SKM-1 treated with dmso at 0.1 percent for 144 hours (cell line): ENCODE results near the gene B3GNT2.
A peak's percentile ranks its signal among the peaks of the same experiment; 100 is the strongest.

Experiments used
- DNase-seq: peaks from one replicate; lab custom pipeline; 2025; ENCODE audit not compliant: unreplicated experiment; lab: John Stamatoyannopoulos, UW

The B3GNT2 gene

DNA sequence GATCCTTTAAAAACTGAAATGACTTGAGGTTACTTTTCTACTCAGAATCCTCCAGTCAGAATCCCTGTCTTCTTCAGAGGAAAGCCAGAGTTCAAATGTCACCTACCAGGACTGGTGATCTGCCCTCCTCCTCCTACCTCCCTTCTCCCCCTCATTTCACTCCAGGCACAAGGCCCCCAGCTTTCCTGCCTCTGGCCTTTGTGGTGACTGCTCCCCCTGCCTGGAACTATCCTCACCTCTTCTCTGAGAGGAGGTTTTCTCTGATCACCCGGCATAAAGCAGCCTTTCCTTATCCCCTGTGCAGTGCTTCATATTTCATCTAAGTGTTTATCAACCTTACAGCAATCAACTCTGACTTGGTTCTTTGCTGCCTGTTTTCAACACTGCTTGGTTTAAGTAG is 6.8 kb downstream of the B3GNT2 start:
- no peak for DNase-seq

DNA sequence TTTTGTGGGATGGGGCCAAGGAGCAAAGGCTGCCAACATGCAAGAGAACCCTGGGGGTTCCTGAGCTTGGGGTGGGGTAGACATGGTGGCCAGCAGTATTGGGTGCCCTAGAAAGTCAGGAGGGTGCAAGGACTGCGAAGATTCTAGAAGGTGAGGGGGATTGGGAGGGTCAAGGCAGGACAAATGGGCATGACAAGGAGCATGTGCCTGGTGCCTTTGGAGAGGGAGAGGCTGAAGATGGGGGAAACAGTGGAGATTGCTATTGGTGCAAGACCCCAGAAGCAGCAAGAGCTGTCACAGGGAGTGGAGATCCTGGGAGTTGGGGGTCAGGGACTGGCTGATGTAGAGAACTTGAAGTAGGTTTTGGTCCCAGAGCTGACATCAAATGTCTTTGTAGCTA is 7.5 kb downstream of the B3GNT2 start:
- DNase-seq: no peak

DNA sequence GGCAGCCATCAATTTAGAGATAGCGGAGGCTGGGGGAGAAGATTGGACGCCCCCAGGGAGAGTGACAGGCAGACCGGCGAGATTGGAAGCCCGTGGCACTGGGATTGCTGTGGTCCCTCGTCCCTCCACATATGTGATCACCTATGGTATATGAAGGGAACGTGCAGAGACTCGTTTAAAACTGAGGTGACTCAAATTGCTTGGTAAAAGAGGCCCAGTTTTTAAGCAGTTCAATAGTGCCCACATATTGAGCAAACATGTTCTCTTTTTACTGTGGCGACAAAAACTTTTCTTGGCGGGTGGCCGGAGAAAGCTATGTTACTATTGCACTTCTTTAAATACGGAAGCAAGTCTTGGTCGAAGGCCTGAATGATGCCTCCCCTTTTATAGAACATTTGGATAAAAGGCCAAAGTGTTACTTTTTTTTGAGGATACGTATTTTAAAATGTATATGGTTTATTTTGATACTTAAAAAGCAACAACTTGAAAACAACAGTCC is 9.1 kb downstream of the B3GNT2 start:
- no peak for DNase-seq

DNA sequence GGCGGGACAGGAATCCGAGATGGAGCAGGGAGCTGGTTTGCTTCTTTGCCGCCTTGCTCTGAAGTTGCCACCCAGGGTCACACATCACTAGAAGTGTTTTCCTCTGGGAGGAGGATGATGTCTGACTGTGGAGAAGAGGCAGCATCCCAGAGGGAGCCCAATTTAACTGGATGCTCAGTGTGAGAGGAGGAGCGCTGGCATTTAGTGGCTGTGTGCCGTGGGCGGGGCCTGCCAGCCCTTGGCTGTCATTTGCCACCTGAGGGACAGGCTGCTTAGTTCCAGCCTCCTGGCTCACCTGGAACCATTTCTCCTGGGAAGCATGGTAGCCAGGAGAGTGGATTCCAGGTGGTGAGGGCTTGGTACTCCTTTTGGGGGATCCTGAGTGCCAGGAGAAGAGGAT is 9.6 kb downstream of the B3GNT2 start:
- DNase-seq: no peak

DNA sequence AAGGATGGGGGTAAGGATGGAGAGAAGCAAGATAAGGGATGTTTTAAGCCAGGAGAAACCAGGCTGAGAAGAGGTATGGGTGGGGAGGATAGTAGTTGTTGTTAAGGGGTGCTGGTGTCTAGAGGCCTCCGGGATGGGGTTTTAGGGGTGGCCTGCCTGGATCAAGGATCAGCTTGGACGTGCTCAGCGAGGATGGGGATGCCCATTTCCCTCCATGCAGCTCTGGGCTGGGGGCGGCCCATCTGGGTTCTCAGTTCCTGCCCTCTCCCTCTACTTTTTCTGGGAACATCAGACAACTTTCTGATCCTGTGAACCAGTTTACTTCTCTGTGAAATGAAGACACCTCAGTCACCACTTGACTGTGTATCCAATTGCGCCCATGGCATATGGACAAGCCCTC is 10.1 kb downstream of the B3GNT2 start:
- no peak for DNase-seq

DNA sequence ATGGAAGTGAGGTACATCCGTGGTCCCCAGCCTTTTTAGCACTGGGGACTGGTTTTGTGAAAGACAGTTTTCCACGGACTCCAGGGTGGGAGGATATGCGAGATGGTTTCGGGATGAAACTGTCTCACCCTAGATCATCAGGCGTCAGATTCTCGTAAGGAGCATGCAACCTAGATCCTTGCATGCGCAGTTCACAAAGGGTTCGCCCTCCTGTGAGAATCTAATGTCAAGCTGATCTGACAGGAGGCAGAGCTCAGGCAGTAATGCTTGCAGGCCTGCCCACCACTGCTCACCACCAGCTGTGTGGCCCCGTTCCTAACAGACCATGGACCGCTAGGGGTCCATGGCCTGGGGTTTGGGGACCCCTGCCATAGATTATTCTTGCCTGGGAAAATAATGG is 11.6 kb downstream of the B3GNT2 start:
- no peak for DNase-seq

DNA sequence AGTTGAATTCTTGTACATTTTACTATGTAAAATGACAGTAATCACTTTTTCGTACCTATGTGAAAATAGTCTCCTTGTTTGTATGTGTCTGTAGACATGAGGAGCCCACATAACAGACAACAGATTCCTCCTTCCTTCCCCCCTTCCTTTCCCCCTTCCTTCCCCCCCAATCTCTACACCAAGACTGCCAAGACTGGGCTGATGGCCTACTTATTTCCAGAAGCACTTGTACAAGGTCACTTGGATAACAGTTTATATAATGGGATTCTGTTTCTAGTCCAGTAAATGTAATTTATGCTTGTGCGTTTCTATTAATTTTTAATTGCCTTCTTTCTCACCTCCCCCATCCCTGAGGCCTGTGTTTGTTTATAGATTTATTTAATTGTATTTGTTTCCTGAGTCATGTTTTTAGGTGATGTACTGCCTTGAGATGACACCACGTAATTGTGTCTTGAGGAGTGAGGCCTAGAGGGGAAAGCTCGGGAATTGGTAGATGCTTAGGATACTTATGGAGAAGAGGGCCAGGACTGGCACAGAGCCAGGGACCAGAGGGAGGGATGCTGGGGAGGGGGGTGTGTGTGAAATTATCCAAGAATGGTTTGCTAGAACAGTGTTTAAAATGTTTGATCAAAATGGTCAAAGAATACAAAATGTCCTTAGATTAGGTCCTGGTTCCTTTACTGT is 12.3 kb downstream of the B3GNT2 start:
- DNase-seq: no peak

DNA sequence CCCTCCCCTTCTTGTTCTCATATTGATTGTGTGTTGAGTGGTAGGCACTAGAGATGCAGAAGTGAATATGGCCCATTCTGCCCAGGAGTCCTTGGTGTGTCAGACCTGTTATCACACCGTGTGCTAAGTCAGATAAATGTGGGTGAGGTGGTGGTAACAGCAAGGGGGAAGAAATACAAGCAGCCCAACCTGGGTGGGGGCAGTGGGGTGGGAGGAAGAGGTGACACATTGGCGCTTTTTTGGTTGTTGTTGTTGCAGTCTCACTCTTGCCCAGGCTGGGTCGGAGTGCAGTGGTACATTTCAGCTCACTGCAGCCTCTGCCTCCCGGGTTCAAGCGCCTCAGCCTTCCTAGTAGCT is 12.8 kb downstream of the B3GNT2 start:
- no peak for DNase-seq

DNA sequence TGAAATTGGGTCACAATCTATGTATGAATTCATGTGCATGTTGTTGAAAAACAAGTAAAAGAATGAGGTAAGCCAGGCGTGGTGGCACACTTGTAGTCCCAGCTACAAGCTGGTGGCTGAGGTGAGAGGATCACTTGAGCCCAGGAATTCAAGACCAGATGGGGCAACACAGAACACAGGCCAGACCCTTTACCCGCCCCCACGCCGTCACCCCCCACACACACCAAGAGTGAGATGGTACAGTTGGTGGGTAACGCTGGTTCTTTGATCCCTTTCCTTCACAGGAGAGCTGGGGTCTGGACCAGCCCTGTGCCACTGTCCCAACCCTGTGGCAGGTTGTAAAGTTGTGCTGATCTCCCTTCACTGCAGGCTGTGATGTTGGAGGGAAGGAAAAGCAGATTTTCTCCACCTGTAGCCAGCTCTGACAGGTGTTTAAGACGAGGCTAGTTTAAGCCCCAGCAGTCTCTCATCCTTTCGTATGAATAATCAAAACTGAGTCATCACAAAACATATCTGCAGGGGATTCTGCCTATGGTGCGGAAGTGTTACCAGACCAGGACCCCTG is 13.6 kb downstream of the B3GNT2 start:
- no peak for DNase-seq

DNA sequence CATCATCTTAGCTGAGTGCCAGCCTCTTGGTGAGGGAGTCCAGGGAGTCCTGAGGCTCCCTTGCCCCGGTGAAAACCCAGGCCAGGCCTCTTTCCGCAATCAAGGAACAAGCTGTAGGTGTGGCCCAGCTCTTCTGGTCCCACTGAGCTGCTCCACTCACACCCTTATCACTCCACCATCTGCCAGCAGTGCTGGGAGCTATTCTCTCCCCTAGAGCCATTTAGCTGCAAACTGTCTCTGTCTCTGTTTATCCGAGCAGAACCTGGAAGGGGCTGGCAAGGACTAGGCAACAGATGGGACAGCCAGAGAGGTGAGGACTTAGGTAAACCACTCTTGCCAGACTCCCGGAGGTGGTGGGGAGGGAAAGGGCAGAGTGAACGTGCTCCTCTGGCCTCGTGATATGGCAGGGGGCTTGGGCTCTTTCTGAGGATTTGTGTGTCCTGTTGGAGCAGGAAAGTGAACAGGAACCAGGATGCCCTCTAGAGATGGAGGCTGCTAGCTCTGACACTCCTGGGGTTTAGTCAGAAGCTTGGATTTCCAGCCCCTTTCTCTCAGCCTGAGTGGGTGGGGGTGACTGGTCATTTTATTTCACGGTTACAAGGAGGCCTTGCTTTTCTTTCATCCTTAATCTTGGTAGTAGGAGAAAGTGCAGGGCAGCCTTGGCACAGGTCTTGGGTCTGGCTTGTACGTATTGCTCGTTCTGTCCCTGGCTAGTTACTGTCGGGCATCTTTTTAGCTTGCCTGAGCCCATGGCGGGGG is 19.6 kb downstream of the B3GNT2 start:
- DNase-seq: no peak

DNA sequence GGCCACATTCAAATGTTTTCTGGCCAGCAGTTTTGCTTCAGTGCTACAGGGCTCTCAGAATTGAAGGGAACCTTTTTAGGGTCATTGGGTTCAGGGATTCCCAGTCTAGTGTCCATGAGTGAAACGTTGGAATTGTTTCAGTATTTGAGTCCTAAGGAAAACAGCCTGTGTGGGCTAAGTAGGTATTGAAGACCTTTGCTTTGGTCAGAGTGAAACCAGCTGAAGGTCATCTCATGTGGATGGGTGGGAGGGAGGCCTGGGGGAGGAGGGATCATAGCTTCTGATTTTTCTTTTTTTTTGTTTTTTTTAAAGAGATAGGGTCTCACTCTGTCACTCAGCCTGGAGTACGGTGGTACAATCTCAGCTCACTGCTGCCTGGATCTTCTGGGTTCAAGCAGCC is 20.2 kb downstream of the B3GNT2 start:
- DNase-seq: no peak

DNA sequence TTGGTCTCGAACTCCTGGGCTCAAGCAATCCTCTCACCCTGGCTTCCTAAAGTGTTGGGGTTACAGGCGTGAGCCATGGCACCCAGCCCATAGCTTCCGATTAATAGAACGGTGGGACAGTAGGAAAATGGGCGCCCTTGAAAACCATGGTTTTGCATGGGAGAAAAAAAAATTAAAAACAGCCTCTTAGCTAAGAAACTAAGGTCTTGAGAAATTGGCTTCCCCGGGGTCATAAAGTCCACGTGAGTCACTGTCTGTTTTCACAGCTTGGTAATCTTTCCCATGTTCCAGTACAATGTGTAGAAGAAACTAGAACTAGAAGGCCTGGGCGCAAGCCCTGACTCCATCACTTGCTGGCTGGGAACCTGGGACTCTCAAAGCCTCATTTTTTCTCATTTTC is 20.7 kb downstream of the B3GNT2 start:
- peak; percentile 33 for DNase-seq

DNA sequence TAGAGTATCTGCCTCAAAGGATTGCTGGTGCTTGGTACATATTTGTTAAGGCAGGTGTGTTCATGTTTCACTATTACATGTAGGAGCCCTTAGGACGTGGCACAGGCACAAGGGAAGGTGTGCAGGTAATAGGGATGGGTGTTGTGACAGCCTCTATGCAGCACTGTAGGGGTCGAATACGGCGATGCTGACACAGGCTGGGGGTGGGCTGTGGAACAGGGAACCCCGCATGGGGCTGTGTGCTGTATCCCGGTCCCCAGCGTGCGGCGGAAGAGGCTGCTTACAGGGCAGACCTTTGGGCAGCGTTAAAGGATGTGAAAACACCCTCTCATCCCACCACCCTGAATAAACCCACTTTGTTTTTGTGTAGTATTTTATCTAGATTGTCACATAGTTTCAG is 21.5 kb downstream of the B3GNT2 start:
- no peak for DNase-seq

DNA sequence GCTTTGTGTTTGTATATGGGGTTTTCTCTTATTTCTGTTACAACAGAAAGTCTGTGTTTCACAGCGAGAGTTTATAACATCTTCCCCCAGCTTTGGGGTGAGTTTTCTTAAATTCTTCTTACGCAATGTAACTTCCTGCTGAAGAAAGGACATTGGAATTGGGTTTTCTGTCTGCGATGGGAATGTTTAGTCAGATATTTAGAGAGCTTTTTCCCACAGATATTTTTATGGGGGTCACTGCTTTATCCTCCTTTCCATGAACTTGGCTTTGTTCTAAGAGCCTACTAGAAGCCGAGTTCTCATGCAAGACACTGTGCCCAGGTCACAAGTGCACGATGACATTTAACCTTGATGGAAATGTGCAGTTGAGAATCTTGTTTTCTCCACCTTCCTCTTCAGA is 22.1 kb downstream of the B3GNT2 start:
- DNase-seq: no peak

DNA sequence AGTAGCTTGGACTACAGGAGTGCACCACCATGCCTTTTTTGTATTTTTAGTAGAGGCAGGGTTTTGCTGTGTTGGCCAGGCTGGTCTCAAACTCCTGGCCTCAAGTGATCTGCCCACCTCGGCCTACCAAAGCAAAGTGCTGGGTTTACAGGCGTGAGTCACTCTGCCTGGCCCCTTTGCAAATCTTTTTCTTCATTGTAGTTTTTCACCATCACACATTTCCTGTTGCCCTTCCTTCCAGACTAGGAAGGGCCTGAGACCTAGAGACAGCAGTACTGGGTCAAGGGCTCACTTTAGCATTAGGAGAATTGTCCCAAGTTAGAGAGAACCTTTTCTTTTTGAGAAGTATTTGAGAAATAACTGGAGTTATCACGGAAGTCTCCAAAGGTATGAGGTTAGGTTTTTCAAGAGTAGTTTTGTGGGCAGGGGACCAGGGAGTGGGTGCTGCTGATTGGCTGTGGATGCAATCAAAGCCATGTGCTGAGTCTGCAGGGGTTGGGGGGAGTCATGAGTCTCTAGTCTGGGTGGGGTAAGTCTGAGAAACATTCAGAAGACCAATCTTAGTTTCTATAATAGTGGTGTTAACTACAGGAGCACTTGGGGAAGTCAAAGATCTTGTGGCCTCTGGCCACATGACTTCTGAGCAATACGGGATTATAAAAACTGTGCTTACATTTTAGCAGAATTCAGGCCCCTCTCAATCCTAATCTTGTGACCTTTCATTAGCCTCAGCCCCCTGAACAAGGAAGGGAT is 23.7 kb downstream of the B3GNT2 start:
- DNase-seq: no peak

DNA sequence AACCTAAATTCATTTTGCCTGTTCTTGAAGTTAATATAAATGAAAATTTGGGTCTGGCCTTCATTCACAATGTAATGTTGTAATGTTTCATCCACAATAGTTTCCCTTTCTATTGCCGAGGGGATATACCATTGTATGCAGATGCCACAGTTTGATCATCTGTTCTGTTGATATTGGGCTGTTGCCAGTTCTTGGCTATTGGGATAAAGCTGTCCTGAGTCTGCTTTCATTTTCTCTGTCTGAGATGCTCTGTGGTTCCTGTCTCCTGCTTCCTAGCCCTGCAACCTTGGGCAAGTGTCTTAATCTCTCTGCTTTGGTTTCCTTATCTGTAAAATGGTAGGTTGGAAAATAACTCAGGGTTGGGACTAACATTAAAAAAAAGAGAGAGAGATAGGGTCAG is 25.2 kb downstream of the B3GNT2 start:
- DNase-seq: no peak

DNA sequence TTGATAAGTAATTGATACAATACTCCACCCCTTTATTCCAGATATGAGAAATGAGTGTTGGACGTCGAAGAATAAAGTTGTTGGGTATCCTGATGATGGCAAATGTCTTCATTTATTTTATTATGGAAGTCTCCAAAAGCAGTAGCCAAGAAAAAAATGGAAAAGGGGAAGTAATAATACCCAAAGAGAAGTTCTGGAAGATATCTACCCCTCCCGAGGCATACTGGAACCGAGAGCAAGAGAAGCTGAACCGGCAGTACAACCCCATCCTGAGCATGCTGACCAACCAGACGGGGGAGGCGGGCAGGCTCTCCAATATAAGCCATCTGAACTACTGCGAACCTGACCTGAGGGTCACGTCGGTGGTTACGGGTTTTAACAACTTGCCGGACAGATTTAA is 26.3 kb downstream of the B3GNT2 start:
- no peak for DNase-seq

DNA sequence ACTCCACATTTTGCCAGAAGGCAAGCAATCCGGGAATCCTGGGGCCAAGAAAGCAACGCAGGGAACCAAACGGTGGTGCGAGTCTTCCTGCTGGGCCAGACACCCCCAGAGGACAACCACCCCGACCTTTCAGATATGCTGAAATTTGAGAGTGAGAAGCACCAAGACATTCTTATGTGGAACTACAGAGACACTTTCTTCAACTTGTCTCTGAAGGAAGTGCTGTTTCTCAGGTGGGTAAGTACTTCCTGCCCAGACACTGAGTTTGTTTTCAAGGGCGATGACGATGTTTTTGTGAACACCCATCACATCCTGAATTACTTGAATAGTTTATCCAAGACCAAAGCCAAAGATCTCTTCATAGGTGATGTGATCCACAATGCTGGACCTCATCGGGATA is 26.8 kb downstream of the B3GNT2 start:
- DNase-seq: no peak

DNA sequence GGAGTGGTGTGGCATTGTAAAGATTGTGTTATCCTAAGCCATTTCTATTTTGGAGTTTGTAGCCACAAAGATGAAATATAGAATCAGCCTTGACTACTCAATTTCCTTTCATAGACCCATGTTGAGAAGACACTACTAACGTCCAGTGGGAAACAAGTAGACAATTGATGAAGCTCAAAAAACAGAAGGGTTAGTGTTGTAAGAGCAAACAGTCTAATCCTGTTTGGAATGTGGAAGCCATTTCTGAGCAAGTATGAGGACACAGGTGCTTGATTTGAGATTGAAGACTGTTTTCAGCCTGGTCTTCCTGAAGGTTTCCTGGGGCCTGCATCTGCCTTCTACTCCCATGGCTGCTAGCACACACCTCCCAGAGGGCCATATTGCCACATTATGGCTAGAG is 29.1 kb downstream of the B3GNT2 start:
- no peak for DNase-seq

DNA sequence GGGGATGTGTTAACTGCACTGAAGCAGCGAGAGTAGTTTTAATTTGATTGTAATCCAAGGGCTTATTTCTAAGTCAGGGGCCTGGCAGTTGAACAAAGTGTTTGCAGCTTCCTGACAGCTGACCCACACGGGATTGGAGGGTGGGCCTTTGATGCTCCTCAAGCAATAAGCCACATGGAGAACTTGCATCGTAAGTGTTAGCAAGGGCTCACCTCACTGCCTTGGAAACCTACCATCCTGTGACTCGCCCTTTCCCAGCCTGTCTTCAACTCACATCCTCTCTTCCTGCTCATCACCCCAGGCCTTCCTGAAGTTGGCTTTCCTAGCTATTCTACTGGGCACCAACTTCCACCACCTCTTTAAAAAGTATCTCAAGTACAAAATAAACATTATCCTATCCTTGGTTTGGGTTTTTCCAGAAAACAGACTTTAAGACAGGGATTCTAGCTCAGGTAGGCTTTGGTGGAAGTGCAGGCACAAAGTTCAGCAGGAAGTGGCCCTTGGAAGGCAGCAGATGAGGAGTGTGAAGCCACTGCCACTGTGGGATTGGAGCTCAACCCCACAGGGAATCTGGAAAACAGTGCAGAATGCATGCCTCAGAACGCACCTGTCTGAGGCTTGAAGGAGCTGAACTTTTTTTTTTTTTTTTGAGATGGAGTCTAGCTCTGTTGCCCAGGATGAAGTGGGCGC is 31.6 kb downstream of the B3GNT2 start:
- no peak for DNase-seq

DNA sequence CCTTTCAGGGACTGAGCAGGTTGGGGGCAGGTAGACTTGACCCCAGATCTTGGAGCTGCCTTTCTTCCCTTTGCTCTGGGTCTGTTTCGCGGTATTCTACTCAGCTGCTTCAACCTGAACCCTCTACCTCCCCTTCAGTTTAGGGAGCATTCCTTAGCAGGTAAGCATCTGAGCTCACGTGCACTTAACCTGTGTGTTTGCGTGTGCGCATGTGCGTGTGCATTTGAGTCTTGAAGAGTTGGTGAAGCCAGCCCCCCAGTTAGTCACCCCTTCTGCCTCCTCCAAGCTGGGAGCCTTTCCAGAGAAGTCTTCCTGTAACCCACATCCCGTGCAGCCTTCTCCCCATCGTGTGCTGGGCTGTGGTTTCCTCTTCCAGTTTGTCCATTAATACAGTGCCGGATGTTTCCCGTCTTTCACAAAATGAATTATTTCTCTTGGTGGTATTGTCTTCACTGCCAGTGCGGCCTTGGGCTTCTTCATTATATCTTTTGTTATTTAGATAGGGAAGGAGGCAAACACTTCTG is 33.2 kb downstream of the B3GNT2 start:
- DNase-seq: no peak
